ENCODE measurements around the gene SETDB2. TPM values are rescaled to one million over a fixed set of nuclear protein-coding genes. Genes with fewer than 3 reads are reported as not detected.

SETDB2 gene
- total and polyA plus RNA-seq, 2 of the 13 experiments (the other 11 are each of a cell fraction or from before 2014, with no cell fraction given) = 8.1 to 8.7 TPM

GRCh38 chr13:49495783-49496762, 52.0 kb downstream of the SETDB2 start, which contains the start of gene PHF11 (continued):
- TF ChIP-seq, protein P1, sequence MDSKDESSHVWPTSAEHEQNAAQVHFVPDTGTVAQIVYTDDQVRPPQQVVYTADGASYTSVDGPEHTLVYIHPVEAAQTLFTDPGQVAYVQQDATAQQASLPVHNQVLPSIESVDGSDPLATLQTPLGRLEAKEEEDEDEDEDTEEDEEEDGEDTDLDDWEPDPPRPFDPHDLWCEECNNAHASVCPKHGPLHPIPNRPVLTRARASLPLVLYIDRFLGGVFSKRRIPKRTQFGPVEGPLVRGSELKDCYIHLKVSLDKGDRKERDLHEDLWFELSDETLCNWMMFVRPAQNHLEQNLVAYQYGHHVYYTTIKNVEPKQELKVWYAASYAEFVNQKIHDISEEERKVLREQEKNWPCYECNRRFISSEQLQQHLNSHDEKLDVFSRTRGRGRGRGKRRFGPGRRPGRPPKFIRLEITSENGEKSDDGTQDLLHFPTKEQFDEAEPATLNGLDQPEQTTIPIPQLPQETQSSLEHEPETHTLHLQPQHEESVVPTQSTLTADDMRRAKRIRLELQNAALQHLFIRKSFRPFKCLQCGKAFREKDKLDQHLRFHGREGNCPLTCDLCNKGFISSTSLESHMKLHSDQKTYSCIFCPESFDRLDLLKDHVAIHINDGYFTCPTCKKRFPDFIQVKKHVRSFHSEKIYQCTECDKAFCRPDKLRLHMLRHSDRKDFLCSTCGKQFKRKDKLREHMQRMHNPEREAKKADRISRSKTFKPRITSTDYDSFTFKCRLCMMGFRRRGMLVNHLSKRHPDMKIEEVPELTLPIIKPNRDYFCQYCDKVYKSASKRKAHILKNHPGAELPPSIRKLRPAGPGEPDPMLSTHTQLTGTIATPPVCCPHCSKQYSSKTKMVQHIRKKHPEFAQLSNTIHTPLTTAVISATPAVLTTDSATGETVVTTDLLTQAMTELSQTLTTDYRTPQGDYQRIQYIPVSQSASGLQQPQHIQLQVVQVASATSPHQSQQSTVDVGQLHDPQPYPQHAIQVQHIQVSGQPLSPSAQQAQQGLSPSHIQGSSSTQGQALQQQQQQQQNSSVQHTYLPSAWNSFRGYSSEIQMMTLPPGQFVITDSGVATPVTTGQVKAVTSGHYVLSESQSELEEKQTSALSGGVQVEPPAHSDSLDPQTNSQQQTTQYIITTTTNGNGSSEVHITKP (CRISPR knock-in tag; IDR thresholded peaks at IDR 0.05; ENCODE audit: low read depth) = peak; percentile 45; the same call in 1 of the 2 replicates
- TF ChIP-seq XRCC5 (optimal IDR thresholded peaks at IDR 0.05; ENCODE audit: low read length) (no peak), CBX5 (CRISPR knock-in tag; IDR thresholded peaks at IDR 0.05; ENCODE audit: borderline replicate concordance) (no peak; the same call in 1 of the 2 replicates), ZNF12 (CRISPR knock-in tag; IDR thresholded peaks at IDR 0.05) (no peak), ELK4 (CRISPR knock-in tag; IDR thresholded peaks at IDR 0.05; ENCODE audit: borderline replicate concordance) (no peak), ZNF138 (CRISPR knock-in tag; IDR thresholded peaks at IDR 0.05; ENCODE audit: low read depth) (no peak), ZNF230 (CRISPR knock-in tag; IDR thresholded peaks at IDR 0.05) (no peak), ZNF275 (CRISPR knock-in tag; IDR thresholded peaks at IDR 0.05; ENCODE audit: borderline replicate concordance) (no peak), ELF1 (CRISPR knock-in tag; IDR thresholded peaks at IDR 0.05) (peak; percentile 88), ZBTB1 (CRISPR knock-in tag; IDR thresholded peaks at IDR 0.05; ENCODE audit: borderline replicate concordance) (no peak), TBP (CRISPR knock-in tag; IDR thresholded peaks at IDR 0.05) (no peak), ZBTB38 (CRISPR knock-in tag; IDR thresholded peaks at IDR 0.05) (peak; percentile 98), MBNL3 (CRISPR knock-in tag; conservative IDR thresholded peaks at IDR 0.05) (no peak), ZNF343 (CRISPR knock-in tag; IDR thresholded peaks at IDR 0.05) (no peak), ZSCAN9 (CRISPR knock-in tag; IDR thresholded peaks at IDR 0.05; ENCODE audit: borderline replicate concordance) (no peak), ZNF547 (CRISPR knock-in tag; IDR thresholded peaks at IDR 0.05) (no peak)
- TF ChIP-seq, protein P2, sequence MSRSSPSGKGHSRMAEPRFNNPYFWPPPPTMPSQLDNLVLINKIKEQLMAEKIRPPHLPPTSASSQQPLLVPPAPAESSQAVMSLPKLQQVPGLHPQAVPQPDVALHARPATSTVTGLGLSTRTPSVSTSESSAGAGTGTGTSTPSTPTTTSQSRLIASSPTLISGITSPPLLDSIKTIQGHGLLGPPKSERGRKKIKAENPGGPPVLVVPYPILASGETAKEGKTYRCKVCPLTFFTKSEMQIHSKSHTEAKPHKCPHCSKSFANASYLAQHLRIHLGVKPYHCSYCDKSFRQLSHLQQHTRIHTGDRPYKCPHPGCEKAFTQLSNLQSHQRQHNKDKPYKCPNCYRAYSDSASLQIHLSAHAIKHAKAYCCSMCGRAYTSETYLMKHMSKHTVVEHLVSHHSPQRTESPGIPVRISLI (CRISPR knock-in tag; IDR thresholded peaks at IDR 0.05; ENCODE audit: borderline replicate concordance) = no peak; the same call in 1 of the 2 replicates
- TF ChIP-seq, protein P3, sequence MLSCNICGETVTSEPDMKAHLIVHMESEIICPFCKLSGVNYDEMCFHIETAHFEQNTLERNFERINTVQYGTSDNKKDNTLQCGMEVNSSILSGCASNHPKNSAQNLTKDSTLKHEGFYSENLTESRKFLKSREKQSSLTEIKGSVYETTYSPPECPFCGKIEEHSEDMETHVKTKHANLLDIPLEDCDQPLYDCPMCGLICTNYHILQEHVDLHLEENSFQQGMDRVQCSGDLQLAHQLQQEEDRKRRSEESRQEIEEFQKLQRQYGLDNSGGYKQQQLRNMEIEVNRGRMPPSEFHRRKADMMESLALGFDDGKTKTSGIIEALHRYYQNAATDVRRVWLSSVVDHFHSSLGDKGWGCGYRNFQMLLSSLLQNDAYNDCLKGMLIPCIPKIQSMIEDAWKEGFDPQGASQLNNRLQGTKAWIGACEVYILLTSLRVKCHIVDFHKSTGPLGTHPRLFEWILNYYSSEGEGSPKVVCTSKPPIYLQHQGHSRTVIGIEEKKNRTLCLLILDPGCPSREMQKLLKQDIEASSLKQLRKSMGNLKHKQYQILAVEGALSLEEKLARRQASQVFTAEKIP (CRISPR knock-in tag; IDR thresholded peaks at IDR 0.05; ENCODE audit: borderline replicate concordance) = no peak
- TF ChIP-seq, protein P4, sequence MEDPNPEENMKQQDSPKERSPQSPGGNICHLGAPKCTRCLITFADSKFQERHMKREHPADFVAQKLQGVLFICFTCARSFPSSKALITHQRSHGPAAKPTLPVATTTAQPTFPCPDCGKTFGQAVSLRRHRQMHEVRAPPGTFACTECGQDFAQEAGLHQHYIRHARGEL (CRISPR knock-in tag; IDR thresholded peaks at IDR 0.05) = no peak
